GM19397 (cell line): ENCODE data around the gene PARL.
"Not testable (repeated sequence)": the region's sequence is repeated elsewhere in the genome, so short reads cannot be mapped to it uniquely, and the experiment has no call there.

ENCODE experiments used
- ATAC-seq: cut with Tn5 transposase; IDR thresholded peaks from one replicate; pipeline ENCODE4 v1.9.1; 2021; ENCODE audit warnings: mild to moderate bottlenecking, moderate library complexity; ENCODE audit not compliant: unreplicated experiment

Gene PARL

GRCh38 chr3:183904833-183905780 is 20.4 kb upstream of the PARL start:
- no peak for ATAC-seq

- ATAC-seq: no peak
These were observed 13.3 kb upstream of the PARL start for GRCh38 chr3:183898028-183898431.

GRCh38 chr3:183897606-183898005 is 12.9 kb upstream of the PARL start:
- ATAC-seq: no peak

GRCh38 chr3:183896610-183897009 is 11.9 kb upstream of the PARL start:
- ATAC-seq: no peak

GRCh38 chr3:183896184-183896583 is 11.5 kb upstream of the PARL start:
- ATAC-seq: no peak

GRCh38 chr3:183895774-183896173 is 11.1 kb upstream of the PARL start:
- ATAC-seq: no peak

- no peak for ATAC-seq
These were observed 10.6 kb upstream of the PARL start for GRCh38 chr3:183895296-183895695.

GRCh38 chr3:183892610-183893214 is 8.0 kb upstream of the PARL start:
- ATAC-seq: no peak

GRCh38 chr3:183885766-183886165 is 1.1 kb upstream of the PARL start:
- ATAC-seq: no peak

- peak; percentile 2 for ATAC-seq
These were observed 618 bp downstream of the PARL start for GRCh38 chr3:183884097-183884426.

GRCh38 chr3:183883291-183884096 is 1.2 kb downstream of the PARL start:
- ATAC-seq: no peak

GRCh38 chr3:183880121-183880520 is 4.6 kb downstream of the PARL start:
- ATAC-seq: no peak

- ATAC-seq: no peak
These were observed 5.4 kb downstream of the PARL start for GRCh38 chr3:183879243-183879642.

GRCh38 chr3:183878071-183878470 is 6.6 kb downstream of the PARL start:
- no peak for ATAC-seq

GRCh38 chr3:183877227-183877626 is 7.5 kb downstream of the PARL start:
- ATAC-seq: not testable (repeated sequence)

- ATAC-seq: no peak
These were observed 9.3 kb downstream of the PARL start for GRCh38 chr3:183875411-183875810.

- no peak for ATAC-seq
These were observed 10.8 kb downstream of the PARL start for GRCh38 chr3:183873914-183874313.

- ATAC-seq: no peak
These were observed 13.1 kb downstream of the PARL start for GRCh38 chr3:183871541-183871940.

GRCh38 chr3:183870563-183870962 is 14.1 kb downstream of the PARL start:
- ATAC-seq: no peak

- no peak for ATAC-seq
These were observed 15.9 kb downstream of the PARL start for GRCh38 chr3:183868796-183869195.

- no peak for ATAC-seq
These were observed 22.1 kb downstream of the PARL start for GRCh38 chr3:183862610-183863009.

- ATAC-seq: no peak
These were observed 26.8 kb downstream of the PARL start for GRCh38 chr3:183857863-183858262.
